SW480 (cell line): Measurements from ENCODE around the gene MICAL2.
A peak's percentile ranks its signal among the peaks of the same experiment; 100 is the strongest.

ENCODE experiments used
- DNase-seq: peaks from one replicate; pipeline ENCODE4 v3.0.0-alpha.2; 2016; ENCODE audit warnings: low spot score

Gene MICAL2

GRCh38 chr11:12076840-12077534 lies 33.4 kb upstream of the MICAL2 start:
- no peak for DNase-seq

GRCh38 chr11:12077535-12078280 lies 32.7 kb upstream of the MICAL2 start:
- no peak for DNase-seq

- peak; percentile 62 for DNase-seq
Measured at GRCh38 chr11:12079726-12080556, 30.4 kb upstream of the MICAL2 start.

GRCh38 chr11:12083380-12083779 lies 27.0 kb upstream of the MICAL2 start:
- DNase-seq, result no peak

GRCh38 chr11:12084256-12084655 lies 26.1 kb upstream of the MICAL2 start:
- no peak for DNase-seq

GRCh38 chr11:12085371-12086251 lies 24.8 kb upstream of the MICAL2 start:
- DNase-seq, result no peak

GRCh38 chr11:12086271-12087074 lies 23.9 kb upstream of the MICAL2 start:
- peak; percentile 78 for DNase-seq

- DNase-seq, result peak; percentile 67
Measured at GRCh38 chr11:12087075-12088004, 23.1 kb upstream of the MICAL2 start.

GRCh38 chr11:12088047-12088481 lies 22.3 kb upstream of the MICAL2 start:
- peak; percentile 58 for DNase-seq

GRCh38 chr11:12088531-12088930 lies 21.9 kb upstream of the MICAL2 start:
- DNase-seq, result no peak

- DNase-seq, result no peak
Measured at GRCh38 chr11:12089041-12089440, 21.3 kb upstream of the MICAL2 start.

- DNase-seq, result no peak
Measured at GRCh38 chr11:12089473-12089872, 20.9 kb upstream of the MICAL2 start.

GRCh38 chr11:12090061-12090591 lies 20.3 kb upstream of the MICAL2 start:
- peak; percentile 82 for DNase-seq

GRCh38 chr11:12090761-12091258 lies 19.6 kb upstream of the MICAL2 start:
- peak; percentile 96 for DNase-seq

- no peak for DNase-seq
Measured at GRCh38 chr11:12091956-12092558, 18.3 kb upstream of the MICAL2 start.

- no peak for DNase-seq
Measured at GRCh38 chr11:12092714-12093113, 17.7 kb upstream of the MICAL2 start.

GRCh38 chr11:12094872-12095800 lies 15.3 kb upstream of the MICAL2 start:
- peak; percentile 37 for DNase-seq

- no peak for DNase-seq
Measured at GRCh38 chr11:12097219-12097618, 13.2 kb upstream of the MICAL2 start.
